ENCODE measurements around the gene ATR. TPM values are rescaled to one million over a fixed set of nuclear protein-coding genes. Genes with fewer than 3 reads are reported as not detected.
"Not testable (repeated sequence)": the region's sequence is repeated elsewhere in the genome, so short reads cannot be mapped to it uniquely, and the experiment has no call there.

The ATR gene
- total RNA-seq, 2 experiments from 2014 or later, result 29.0 to 29.5 TPM

DNA sequence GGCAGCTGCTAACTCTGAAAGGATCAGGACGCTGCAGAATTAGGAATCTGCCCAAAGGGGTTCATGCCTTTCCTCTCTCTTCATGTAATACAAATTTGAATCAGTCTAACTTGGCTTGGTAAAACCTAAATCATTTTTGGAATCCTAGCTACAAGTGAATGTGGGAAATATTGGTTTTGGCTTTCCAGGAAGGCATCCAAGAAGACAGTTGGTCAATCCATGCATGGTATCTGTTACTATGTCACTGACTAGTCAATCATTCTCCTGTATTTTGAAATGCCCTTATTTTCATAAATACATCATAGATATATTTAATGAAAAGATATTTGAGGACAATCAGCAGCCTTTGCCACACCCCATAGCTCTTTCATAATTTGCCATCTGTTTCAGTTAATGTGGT, 10.2 kb upstream of the ATR start:
- H3K27ac ChIP-seq (ENCODE audit: low read depth in 1 of 2, low read length in 2 of 2), result no peak overlapping the region
- H3K27me3 ChIP-seq (ENCODE audit: control insufficient read depth in 1 of 2, insufficient read depth in 2 of 2, low read length in 2 of 2), result peaks cover 0 to 4% of the 10 kb centered on the region in 2 experiments
- TF ChIP-seq, protein P1, sequence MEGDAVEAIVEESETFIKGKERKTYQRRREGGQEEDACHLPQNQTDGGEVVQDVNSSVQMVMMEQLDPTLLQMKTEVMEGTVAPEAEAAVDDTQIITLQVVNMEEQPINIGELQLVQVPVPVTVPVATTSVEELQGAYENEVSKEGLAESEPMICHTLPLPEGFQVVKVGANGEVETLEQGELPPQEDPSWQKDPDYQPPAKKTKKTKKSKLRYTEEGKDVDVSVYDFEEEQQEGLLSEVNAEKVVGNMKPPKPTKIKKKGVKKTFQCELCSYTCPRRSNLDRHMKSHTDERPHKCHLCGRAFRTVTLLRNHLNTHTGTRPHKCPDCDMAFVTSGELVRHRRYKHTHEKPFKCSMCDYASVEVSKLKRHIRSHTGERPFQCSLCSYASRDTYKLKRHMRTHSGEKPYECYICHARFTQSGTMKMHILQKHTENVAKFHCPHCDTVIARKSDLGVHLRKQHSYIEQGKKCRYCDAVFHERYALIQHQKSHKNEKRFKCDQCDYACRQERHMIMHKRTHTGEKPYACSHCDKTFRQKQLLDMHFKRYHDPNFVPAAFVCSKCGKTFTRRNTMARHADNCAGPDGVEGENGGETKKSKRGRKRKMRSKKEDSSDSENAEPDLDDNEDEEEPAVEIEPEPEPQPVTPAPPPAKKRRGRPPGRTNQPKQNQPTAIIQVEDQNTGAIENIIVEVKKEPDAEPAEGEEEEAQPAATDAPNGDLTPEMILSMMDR (IDR thresholded peaks at IDR 0.05), result no peak
- no peaks in the 10 kb centered on the region for H3K4me1 Mint-ChIP-seq (ENCODE audit: low read depth)
- ATAC-seq (ENCODE audit: poor library complexity) (no peak), DNase-seq (no peak)
- no peak overlapping the region for H3K4me3 Mint-ChIP-seq
- ChIA-PET CTCF (no interaction called here), POLR2A (no interaction called here)
- no peak overlapping the region for H3K4me3 ChIP-seq (ENCODE audit: low read length)
- no peaks in the 10 kb centered on the region for H3K4me1 ChIP-seq (ENCODE audit: insufficient read depth, low read length)
- H3K27ac Mint-ChIP-seq, result no peak overlapping the region
- H3K9me3 Mint-ChIP-seq, result no peaks in the 10 kb centered on the region
- no peaks in the 10 kb centered on the region for H3K36me3 ChIP-seq (ENCODE audit: insufficient read depth, low read length)
- H3K27me3 Mint-ChIP-seq, result peaks cover 16% of the 10 kb centered on the region
- intact Hi-C loops (cut with DNase I, micrococcal nuclease), result loop anchor here (1.0 to 10.0 kb wide), 5 partner anchors 399 to 1376 kb away; no protein-coding TSS in a partner anchor
- H3K36me3 Mint-ChIP-seq (ENCODE audit: low read depth), result no peaks in the 10 kb centered on the region
- H3K9me3 ChIP-seq (ENCODE audit: control insufficient read depth in 1 of 2, insufficient read depth in 1 of 2, low read length in 2 of 2), result no peaks in the 10 kb centered on the region

GRCh38 chr3:142586803-142587406, 8.4 kb upstream of the ATR start:
- no peak overlapping the region for H3K4me3 Mint-ChIP-seq
- H3K4me3 ChIP-seq (ENCODE audit: low read length), result no peak overlapping the region
- DNase-seq (peak in 6 of 14 experiments; percentile 6 to 72 (median 48)), ATAC-seq (ENCODE audit: poor library complexity) (peak; percentile 74)
- no peaks in the 10 kb centered on the region for H3K9me3 Mint-ChIP-seq
- H3K4me1 Mint-ChIP-seq (ENCODE audit: low read depth), result no peaks in the 10 kb centered on the region
- CTCF ChIA-PET, result interaction anchor here (0.8 to 1.3 kb wide), 5 partner anchors 8 to 408 kb away, joined by 3 to 7 read pairs (median 4); partner anchors contain the start of gene ATR
- peaks cover 0 to 4% of the 10 kb centered on the region in 2 experiments for H3K27me3 ChIP-seq (ENCODE audit: control insufficient read depth in 1 of 2, insufficient read depth in 2 of 2, low read length in 2 of 2)
- no peak overlapping the region for H3K27ac Mint-ChIP-seq
- no peaks in the 10 kb centered on the region for H3K4me1 ChIP-seq (ENCODE audit: insufficient read depth, low read length)
- H3K27ac ChIP-seq (ENCODE audit: low read depth in 1 of 2, low read length in 2 of 2), result no peak overlapping the region
- intact Hi-C loops (cut with DNase I, micrococcal nuclease), result loop anchor here (1.0 to 10.0 kb wide), 7 partner anchors 400 to 1378 kb away; no protein-coding TSS in a partner anchor
- POLR2A ChIA-PET, result interaction anchor here (1.3 kb wide), 1 partner anchor 8 kb away, joined by 6 read pairs; the partner anchor contains the start of gene ATR
- no peaks in the 10 kb centered on the region for H3K36me3 Mint-ChIP-seq (ENCODE audit: low read depth)
- TF ChIP-seq, protein P1 (IDR thresholded peaks at IDR 0.05), result peak; percentile 66
- H3K27me3 Mint-ChIP-seq, result peaks cover 22% of the 10 kb centered on the region
- H3K36me3 ChIP-seq (ENCODE audit: insufficient read depth, low read length), result no peaks in the 10 kb centered on the region
- no peaks in the 10 kb centered on the region for H3K9me3 ChIP-seq (ENCODE audit: control insufficient read depth in 1 of 2, insufficient read depth in 1 of 2, low read length in 2 of 2)

GRCh38 chr3:142581070-142581469, 2.5 kb upstream of the ATR start:
- H3K4me1 ChIP-seq (ENCODE audit: insufficient read depth, low read length), result peaks cover 15% of the 10 kb centered on the region
- H3K27ac ChIP-seq (ENCODE audit: low read depth in 1 of 2, low read length in 2 of 2); H3K4me3 Mint-ChIP-seq; H3K36me3 ChIP-seq (ENCODE audit: insufficient read depth, low read length); H3K9me3 Mint-ChIP-seq; CTCF ChIA-PET; H3K9me3 ChIP-seq (ENCODE audit: control insufficient read depth in 1 of 2, insufficient read depth in 1 of 2, low read length in 2 of 2); ATAC-seq (ENCODE audit: poor library complexity); DNase-seq; H3K27ac Mint-ChIP-seq; H3K4me3 ChIP-seq (ENCODE audit: low read length); H3K27me3 ChIP-seq (ENCODE audit: control insufficient read depth in 1 of 2, insufficient read depth in 2 of 2, low read length in 2 of 2): not testable (repeated sequence)
- Mint-ChIP-seq H3K27me3 (peaks cover 13% of the 10 kb centered on the region), H3K36me3 (ENCODE audit: low read depth) (peaks cover 13% of the 10 kb centered on the region), H3K4me1 (ENCODE audit: low read depth) (peaks cover 41% of the 10 kb centered on the region)
- intact Hi-C loops (cut with DNase I, micrococcal nuclease), result loop anchor here in 1 of 2 experiments (2.0 to 10.0 kb wide), 5 partner anchors 14 to 1384 kb away; no protein-coding TSS in a partner anchor
- POLR2A ChIA-PET, result interaction anchor here (0.6 to 1.7 kb wide), 4 partner anchors 15 to 1268 kb away, joined by 3 to 8 read pairs (median 3); partner anchors contain the start of genes PLS1, TRPC1 and U2SURP
